Measurements from ENCODE around the gene SDHAF2.
A peak's percentile ranks its signal among the peaks of the same experiment; 100 is the strongest.
"Not testable (repeated sequence)": the region's sequence is repeated elsewhere in the genome, so short reads cannot be mapped to it uniquely, and the experiment has no call there.

Gene SDHAF2

DNA sequence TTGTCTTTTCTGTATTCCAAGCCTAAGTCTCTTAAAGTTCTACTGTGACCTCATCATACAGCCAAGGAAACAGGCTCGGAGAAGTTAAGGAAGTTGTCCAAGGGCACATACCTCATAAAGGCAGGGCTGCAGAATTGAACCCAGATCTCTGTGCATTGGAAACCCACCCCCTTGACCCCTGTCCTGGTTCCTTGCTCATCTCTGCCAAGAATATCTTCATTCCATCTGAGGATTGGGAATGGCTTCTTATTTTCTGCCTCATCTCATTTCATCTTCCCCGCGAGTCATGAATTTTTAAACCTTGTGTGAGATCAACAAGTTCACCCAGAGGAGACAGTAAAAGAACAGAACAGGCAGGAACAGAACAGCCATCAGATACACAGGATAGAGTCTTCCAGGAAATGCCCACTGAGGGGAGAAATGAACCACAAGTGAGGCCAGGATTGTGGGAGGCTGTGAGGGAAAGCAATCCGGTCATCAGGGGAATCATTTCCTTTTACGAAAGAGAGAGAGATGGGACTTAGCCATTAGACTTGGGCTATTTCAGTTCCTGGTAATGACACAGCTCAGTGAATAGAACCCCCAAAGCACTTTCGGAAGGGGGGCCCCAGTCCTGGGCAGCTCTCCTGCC, 44.2 kb downstream of the SDHAF2 start:
- no peak for DNase-seq (ENCODE audit: low read depth in 3 of 3, low spot score in 1 of 3)

DNA sequence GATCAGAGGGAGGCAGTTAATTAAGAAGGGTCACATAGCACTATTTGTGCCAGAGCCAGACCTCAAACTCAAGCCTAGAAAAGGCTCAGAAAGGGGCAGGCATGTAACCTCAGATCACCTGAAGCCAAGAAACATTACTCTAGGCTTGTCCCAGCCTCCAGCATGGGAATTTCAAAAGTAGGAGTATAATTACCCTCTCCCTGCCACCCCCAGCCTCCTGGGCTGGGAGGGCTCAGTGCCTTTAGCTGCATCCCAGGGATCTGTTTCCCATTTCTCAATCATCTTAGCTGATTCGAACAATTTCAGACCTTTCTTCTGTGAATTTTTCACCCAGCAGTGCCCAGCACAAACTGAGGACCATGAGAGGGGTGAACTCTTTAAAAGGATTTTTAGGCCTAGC, 45.5 kb downstream of the SDHAF2 start:
- DNase-seq (ENCODE audit: low read depth in 3 of 3, low spot score in 1 of 3) = no peak

DNA sequence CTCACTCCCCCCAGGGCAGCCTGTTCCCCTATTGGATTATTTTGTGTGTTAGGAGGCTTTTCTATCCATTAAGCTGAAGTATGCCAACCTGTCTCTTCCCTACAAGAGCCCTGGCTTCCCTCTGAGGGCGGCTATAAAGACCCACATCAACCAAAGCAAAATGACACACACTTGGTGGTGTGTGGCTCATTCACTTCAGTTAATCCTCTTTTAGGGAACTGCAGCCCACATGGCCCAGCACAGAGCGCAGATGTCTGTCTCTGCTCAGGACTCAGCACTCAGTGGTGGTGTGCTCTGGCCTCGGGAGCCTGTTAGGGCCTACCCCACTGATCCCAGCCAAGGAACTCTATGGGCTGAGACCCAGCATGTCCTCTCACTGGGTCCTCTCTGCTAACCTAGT, 46.4 kb downstream of the SDHAF2 start:
- no peak for DNase-seq (ENCODE audit: low read depth in 3 of 3, low spot score in 1 of 3)

DNA sequence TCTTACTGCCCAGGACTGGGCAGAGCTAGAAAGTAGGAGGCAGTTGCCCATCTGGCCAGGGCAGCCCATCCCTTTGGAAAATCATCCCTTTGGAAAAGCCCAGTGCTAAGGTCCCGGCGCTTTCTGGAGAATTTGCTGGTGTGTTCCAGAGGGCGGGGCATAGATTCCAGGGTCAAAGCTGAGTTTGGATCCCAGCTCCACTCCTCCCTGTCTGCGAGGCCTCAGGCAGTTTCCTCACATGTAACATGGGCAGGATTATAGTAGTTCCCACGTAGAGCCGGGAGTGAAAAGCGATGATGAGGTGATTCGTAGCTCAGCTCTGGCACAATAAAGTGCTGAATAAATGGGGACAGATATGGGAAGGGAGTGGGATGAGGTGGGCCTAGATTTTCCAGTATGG, 47.2 kb downstream of the SDHAF2 start:
- no peak for DNase-seq (ENCODE audit: low read depth in 3 of 3, low spot score in 1 of 3)

DNA sequence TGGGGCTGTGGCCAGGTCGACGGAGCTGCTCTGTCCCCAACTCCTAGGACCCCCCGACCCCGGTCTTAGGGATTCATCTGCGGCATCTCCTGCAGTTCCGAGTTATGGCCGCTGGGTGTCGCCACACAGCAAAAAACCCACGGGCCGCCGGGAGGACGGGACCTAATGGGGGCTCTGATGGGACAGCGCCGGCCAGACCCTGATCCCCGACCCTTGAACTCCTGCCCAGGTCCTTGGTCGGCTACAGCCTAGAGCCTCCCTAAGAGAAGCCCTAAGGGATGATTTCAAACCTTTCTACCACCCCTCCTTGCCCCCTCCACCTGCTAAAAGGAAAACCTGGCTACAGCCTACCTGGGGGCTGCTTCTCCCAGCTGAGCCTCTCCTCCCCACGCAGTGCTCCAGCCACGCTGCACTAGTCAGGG, 47.8 kb downstream of the SDHAF2 start:
- peak in 2 of 3 donors; percentile 23 to 45 for DNase-seq (ENCODE audit: low read depth in 3 of 3, low spot score in 1 of 3)

DNA sequence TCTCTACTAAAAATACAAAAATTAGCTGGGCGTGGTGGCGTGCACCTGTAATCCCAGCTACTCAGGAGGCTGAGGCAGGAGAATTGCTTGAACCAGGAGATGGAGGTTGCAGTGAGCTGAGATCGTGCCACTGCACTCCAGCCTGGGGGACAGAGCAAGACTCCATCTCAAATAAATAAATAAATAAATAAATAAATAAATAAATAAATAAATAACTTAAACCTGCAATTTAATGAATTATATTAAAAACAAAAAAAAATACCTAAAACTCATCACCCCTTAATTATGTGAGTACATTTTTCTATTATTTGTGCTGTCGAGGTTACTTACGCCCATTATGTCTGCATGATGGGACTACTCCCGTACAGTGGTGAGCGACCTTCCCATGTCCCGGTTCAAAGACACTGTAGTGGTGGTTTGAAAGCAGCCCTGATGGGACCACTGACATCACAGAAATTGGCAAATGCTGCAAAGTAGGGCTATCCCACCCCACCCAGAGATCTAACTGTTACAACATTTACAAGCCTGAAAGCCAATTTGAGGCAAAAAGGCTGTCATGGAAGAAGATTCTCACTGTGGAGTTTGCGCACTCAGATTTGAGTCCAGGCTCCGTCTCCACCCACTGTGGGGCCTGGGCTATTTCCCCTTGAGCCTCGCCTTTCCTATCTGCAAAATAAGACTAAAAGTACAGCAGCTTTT, 49.6 kb downstream of the SDHAF2 start:
- DNase-seq (ENCODE audit: low read depth in 3 of 3, low spot score in 1 of 3) = not testable (repeated sequence)

DNA sequence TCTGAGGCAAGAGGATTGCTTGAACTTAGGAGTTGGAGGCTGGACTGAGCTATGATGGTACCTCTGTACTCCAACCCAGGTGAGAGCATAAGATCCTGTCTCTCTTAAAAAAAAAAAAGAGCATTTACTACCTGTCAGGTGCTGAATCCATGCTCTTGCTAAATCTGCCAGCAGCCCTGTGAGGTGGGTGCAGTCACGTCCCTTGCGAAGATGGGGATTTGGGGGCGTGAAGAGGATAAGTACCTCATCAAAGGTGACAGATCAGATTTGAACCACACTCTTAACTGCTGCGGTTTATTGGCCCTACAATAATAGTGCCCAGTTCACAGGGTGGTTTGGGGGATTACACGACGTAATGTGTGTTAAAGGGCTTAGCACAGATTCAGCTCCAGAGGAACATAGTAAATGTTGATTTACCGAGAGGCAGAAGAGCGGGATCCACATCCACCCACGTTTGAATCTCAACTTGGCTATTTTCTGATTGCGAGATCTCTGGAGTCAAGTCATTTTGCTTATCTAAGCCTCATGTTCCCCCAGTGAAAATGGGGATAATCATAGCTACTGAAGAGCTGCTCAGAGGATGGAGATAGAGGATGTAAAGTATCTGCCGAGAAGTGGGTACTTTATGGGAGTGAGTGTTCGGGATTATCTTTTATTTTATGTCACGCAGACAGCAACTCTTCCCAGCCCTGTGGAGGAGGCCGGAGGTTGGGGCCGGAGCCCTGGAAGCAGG, 50.5 kb downstream of the SDHAF2 start:
- DNase-seq (ENCODE audit: low read depth in 3 of 3, low spot score in 1 of 3) = no peak

DNA sequence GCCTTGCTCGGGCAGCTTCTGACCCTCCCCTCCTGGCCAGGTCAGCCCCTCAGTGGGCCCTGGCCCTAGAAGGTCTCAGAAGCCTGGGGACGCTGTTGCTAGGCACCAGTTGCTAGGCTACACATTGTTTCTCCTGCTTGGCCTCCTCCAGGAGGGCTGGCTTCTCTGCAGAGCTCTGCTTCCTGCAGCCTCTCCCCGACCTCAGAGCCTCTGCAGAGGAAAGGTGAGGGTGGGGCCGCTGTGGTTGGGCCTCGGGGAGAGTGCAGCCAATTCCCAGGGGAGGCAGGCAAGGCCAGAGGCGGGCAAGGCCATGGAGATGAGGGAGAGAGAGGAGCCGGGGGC, 51.0 kb downstream of the SDHAF2 start:
- no peak for DNase-seq (ENCODE audit: low read depth in 3 of 3, low spot score in 1 of 3)

DNA sequence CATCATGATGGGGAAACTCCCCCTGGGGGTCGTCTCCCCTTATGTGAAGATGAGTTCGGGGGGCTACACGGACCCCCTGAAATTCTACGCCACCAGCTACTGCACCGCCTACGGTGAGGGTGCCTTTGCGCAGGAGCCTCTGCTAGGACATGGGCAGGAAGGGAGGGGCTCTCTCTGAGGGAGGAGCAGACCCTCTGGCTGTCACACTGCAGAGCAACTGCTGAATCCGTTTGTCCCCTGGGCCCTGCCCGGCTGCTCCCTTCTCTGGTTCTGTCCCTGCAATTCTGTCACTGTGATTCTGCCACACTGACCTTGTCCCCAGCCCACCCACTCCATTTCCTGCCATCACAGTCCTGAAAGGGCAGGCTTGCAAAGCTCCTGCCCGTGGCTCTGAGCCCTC, 51.9 kb downstream of the SDHAF2 start:
- no peak for DNase-seq (ENCODE audit: low read depth in 3 of 3, low spot score in 1 of 3)

DNA sequence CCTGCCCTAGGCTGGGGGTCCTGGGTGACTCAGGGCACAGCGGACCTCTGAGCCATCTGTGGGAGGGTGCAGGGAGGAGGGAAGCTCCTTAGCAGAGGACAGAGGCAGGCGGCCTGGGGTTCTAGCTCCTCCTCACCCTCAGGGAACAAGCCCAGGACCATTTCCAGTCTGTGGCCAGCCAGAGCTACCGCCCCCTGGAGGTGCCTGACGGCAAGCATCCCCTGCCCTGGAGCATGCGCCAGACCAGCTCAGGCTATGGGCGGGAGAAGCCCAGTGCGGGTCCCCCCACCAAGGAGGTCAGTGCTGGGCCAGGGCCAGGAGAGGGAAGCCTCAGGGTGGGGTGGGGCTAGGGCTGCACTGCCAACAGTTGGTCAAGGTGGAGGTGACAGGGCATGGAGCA, 52.6 kb downstream of the SDHAF2 start:
- DNase-seq (ENCODE audit: low read depth in 3 of 3, low spot score in 1 of 3) = peak in 1 of 3 donors; percentile 10

DNA sequence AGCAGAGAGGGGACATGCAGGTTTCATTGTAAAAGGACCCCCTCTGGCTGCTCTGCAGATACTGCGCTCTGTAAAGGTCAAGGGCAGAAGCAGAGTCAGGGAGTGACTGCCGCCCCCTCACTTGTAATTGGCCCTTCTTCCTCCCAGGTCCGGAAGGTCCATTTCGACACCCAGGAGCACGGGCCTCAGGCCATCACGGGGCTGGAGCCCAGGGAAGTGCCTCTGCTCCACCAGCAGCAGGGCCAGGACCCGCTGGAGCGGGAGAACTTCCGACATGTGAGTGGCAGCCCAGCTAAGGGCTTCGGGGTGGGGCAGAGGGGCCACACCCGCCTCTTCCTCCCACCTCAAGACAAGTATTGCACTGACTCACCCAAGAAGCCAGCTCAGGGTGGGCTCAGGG, 54.6 kb downstream of the SDHAF2 start:
- DNase-seq (ENCODE audit: low read depth in 3 of 3, low spot score in 1 of 3) = no peak

DNA sequence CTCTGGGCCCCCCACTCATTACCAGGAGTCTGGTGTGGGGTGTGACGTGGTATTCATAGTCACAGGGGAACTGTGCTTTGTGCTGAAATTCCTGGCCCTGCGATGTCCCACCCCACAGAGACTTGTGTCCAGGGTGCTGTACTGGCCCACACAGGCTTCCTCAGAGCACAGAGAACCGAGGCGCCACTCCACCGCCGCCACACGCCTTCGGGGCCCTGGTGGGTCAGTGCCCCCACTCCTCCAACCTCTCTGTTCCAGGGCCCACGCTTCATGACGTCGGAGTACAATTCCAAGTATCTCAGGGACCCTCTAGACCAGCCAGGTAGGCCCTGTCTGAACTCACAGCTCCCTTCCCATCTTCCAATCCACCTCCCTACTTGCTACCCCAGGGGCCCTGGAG, 55.2 kb downstream of the SDHAF2 start:
- DNase-seq (ENCODE audit: low read depth in 3 of 3, low spot score in 1 of 3) = no peak

DNA sequence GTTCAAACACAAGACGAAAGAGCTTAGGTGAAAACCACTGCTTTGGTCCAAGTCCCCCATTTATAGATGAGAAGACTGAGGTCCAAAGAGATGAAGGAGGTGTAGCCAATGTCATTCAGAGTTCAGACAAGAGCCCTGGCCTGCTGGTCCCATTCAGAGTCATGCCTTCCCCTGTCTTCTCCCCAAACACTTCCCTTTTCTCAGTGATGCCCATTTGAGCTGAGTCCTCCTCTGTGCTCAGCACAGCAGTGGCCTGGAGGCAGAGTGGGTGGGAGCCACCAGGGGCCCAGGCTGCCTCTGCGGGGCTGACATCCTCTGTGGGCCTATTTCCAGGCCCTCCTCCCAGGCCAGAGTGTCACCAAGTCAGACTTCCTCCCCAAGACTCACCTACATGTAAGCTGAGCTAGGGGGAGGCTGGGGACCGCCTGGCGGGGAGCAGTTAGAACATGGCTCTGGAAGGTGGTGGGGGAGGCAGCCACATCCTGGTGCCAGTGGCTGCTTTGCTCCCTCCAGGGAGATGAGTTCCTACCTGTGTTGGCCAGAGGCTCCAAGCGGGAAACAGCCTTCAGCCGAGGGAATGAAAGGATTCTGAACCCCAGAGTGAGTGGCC, 56.2 kb downstream of the SDHAF2 start:
- no peak for DNase-seq (ENCODE audit: low read depth in 3 of 3, low spot score in 1 of 3)

DNA sequence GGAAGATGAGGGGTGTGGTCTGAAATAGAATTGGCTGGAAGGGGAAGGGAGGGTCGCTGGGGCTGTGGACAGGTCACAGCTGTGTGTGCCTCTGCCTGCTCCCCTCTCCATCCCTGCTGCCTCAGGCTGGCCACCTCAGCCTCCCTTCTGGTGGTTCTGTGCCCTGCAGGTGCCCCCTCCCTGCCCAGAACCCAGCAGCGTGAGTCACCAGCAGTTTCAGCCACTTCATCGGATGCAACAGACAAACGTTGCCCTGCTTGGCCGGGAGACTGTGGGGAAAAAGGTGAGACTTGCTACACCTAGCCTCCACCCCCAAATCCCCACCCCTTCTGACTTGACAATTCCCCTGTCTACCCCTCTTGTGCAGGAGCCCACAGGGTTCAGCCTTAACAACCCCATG, 56.9 kb downstream of the SDHAF2 start:
- no peak for DNase-seq (ENCODE audit: low read depth in 3 of 3, low spot score in 1 of 3)

DNA sequence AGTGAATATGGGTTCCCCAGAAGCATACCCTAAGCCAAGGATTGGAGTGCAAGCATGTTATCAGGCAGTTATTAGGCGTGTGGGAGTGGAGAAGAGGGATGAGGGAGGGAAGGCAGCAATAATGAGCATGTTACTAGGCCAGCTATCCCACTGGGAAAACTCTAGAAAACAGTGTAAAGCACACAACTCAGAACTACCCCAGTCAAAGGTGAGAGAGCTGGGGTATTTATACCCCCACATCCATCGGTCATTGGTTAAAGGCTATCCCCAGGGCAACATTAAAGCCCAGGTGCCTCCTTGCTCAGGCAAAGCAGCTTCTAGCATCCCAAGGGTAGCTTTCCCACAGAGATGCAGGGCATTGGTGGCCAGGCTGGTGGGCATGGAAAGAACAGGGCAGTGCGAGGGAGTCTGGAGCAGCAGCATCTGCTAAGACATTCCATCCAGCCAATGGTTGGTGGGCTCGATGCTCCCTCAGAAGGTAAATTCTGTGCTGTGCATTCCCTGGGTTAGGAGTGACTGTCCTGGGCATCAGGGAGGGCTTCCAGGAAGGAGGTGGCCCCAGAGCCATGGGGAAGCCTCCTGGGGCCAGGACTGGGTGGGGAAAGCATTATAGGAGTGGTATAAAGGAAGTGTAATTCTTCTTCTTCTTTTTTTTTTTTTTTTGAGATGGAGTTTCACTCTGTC, 57.6 kb downstream of the SDHAF2 start:
- no peak for DNase-seq (ENCODE audit: low read depth in 3 of 3, low spot score in 1 of 3)

DNA sequence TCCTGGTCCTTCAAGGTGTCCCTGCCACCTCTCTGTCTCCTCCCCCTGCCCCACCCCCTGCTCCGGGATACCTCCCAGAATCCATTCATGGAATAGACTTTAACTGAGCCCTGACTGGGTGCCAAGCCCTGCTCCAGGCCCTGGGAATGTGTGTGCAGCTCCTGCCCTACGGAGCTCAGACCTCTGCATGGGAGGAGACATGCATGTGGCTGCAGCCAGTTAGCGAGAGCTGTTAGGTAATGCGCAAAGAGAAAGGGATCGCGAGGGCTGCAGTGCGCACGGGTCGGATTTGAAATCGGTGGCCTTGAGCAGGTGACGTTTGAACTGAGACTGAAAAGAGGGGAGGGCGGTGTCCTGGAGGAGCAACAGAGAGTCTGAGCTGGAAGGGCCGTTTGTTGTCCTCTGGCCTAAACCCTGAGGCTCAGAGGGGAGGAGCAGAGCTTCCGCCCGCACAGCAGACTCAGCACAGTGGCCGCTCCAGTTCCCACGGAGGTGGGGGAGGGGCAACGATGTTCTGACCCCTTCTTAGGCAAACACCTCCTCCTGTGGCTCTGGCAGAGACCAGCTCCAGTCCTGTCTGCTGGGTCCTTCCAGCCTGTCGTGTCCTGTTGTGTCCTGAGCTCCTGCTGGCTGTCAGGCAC, 58.8 kb downstream of the SDHAF2 start:
- no peak for DNase-seq (ENCODE audit: low read depth in 3 of 3, low spot score in 1 of 3)

DNA sequence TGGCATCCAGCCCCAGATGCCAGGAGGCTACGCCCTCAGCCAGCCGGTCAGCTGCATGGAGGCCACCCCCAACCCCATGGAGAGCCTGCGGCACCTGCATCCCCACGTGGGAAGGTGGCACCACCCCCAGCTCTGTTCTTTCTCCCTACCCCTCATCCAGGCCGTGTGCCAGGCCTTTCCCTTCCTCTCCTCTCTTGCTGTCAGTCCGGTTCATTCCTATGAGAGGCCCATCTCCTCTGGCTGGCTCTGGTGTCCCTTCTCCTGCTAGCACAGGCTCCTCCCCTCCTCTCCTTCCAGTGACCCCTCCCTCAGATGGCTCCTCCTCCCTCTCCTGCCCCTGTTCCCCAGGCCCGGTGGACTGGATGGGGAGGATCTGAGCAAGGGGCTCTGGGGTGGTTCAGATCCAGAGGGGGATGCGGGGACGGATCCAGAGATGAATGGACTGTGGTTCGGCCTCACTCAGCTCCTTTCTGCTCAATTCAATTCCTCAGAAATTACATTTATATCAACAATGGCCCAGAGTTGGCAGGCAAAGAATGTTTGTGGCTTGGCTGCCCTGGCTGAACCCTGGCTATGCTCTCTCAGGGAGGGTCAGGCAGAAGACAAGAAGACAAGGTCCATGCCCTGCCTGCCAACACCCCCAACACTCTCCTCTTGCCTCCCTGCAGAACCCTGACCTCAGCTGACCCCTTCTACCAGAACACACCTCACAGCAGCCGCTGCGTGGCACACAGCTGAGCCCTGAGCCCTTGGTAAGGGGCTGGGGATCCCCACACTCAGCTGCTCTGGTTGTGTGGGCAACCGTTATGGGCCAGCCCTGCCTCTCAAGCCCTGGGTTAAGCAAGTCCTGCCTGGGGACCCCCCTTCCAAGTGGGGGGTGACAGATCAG, 60.2 kb downstream of the SDHAF2 start:
- DNase-seq (ENCODE audit: low read depth in 3 of 3, low spot score in 1 of 3) = no peak

DNA sequence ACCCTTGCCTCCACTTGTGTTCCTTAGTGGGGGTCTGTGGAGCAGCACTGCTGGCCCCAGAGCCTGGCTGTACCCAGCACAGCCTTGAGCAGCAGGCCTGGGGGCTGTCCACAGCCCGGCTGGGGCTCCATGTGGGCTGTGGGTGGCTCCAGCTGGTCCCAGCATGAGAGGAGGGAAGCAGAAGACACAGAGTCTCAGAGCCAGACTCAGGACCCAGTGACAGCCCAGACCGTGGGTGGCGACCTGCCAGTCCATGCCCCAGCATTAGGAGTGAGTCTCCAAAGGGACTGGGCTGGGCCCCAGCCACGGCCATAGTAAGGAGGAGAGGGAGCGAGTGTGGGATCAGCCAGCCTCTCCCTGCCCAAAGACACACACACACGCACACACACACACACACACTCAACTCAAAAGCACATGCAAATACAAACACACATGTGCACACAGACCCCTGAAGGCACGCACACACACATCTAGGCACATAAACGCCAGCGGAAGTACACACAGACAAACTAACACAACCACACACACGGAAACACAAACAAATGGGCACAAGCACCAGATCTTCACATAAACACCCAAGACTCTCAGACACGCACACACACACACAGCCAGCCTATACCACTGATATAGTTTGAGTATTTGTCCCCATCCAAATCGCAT, 61.9 kb downstream of the SDHAF2 start:
- DNase-seq (ENCODE audit: low read depth in 3 of 3, low spot score in 1 of 3) = no peak

DNA sequence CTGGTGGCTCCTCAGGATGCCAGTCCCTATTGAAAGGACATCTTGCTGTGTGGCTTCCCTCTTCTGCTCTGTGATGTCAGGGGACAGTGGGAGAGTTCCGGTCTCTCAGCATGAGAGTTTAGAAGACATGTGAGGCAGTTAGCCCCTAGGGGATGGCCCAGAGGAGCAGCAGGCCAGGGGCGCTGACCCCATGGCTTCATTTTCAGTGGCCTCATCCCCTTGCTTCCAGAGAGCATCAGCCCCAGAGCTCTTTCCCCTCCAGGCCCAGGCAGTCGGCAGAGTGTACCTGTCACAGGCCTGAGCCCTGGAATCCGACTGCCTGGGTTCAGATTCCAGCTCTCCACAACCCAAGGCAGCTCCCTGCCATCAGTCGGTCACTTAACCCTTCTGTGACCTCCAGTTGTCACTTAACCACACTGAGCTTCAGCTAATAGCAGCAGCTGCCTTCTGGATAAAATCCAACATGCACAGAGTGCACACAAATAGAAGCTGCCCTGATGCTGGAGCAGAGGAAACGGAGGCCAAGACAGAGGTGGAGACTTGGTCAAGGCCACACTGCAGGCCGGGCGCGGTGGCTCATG, 64.5 kb downstream of the SDHAF2 start:
- no peak for DNase-seq (ENCODE audit: low read depth in 3 of 3, low spot score in 1 of 3)

All from stimulated activated CD4-positive, alpha-beta T cell treated with anti-CD3 and anti-CD28 coated beads, TNF-alpha, amount 100 ng/mL, for 1 hour (primary cell).